NCI-H2029 treated with DMSO at 0.1 percent for 48 hours (cell line): ENCODE data around the gene ISLR.
"Not testable (repeated sequence)": the region's sequence is repeated elsewhere in the genome, so short reads cannot be mapped to it uniquely, and the experiment has no call there.

Source experiments
- DNase-seq: peaks from one replicate; lab custom pipeline; 2025; lab: John Stamatoyannopoulos, UW

ISLR gene

DNA sequence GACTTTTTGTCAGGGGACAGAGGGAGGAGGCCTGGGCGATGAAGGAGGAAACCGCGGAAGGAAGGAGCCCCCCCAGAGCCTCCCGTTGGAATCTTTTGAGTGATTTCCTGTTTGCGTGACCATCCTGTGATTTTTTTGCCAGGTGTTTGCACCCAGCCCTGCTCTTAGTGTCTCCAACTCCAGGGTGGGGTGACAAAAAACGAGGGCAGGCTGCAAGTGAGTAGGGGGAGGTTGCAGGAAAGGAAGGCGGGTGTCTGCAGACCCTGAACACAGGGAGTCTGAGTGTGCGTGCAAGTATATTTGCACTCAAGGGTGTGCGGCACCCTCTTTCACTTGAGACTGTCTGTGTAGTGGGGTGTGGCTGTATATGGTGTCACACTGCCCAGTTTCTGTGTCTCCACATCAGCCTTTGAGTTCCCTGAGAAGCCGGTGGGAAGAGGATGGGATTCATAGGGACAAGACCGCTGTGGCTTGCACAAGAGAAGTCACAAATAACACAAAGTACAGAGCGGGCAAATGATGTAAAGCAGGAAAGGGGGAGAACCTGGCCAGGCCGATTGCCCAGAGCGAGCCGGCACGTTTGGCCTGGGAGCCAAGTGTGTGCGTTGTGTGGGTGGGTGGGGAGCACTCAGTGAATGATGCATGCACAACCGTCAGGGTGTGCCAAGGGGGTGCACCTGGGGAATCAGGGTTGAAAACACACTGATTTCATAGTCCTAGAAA lies 36.5 kb upstream of the ISLR start:
- DNase-seq, result no peak

DNA sequence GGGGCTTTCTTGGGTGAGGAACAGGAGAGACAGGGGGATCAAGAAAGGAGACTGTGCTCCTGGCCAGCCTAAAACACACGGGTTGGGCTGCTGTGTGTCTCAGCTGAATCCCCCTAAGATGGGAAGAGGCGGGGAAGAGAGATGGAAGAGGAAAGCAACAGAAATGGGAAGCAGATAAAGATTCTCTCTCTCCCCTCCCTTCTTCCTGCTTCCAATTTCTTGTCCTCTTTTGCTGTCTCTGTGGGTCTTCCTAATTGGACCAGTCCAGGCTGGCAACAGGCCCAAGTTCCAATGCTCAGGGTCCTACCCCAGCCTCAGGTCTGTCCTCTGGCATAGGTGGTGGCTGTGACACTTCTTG lies 36.0 kb upstream of the ISLR start:
- no peak for DNase-seq

DNA sequence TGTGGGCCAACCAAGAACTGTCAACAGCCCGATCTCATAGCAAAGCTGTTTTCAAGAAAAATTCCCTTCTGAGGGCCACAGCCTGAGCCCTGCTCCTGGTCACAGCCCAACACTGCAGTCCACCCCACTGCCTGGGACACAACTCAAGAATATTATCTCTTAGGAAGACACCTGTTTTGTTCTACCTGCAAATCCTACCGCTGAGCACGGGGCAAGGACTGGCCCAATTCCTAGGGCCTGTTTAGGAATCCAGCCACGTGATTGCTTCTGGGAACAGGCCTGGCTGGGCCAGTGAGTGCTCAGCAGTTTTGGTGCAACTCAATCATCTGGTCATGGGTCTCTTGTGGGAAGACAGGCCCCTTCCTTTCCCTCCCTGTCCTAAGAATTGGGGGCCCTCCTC lies 34.9 kb upstream of the ISLR start:
- no peak for DNase-seq

DNA sequence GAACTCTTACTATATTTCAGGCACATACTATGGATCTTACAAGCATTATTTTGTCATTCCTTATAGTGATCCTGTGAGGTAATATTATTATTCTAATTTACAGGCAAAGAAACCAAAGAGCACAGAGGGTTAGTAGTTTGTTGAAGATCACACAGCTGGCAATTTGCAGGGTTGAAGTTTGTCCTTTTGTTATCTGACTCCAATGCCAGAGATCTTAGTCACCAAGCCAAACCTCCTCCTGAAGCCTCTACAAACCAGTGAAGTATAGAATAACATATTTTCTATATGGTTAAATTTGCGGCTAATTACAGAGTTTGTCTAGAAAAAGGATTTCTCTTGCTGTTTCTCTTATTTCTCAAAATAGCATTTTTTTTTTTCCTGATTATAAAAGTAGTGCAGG lies 31.9 kb upstream of the ISLR start:
- no peak for DNase-seq

DNA sequence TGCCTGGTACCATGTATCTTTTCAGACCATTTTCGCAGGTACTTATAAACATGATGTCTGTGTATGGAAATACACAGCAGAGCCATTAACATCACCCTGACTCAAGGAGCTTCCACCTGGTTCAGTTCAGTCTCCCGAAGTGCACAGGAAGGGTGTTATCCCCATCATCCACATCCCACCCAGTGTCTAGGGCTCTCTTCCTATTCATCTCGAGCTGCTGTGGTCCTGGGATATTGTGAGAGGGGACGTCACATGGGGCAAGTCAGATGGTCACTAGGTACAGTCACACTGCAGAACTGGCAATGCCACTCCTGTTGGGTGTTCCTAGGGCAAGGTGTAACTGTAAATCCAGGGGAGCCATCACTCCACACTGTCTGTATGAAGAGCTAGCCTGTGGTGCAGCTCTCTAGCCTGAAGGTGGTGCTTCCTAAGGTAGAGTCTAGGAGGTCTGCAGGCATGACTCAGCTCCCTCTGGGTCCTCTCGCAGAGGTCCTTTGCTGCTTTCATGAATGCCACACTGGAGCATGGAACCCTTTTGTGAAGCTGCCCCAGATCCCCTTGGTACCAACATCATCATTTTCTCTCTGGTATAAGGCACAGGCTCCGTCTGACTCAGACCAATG lies 29.2 kb upstream of the ISLR start:
- DNase-seq, result no peak

DNA sequence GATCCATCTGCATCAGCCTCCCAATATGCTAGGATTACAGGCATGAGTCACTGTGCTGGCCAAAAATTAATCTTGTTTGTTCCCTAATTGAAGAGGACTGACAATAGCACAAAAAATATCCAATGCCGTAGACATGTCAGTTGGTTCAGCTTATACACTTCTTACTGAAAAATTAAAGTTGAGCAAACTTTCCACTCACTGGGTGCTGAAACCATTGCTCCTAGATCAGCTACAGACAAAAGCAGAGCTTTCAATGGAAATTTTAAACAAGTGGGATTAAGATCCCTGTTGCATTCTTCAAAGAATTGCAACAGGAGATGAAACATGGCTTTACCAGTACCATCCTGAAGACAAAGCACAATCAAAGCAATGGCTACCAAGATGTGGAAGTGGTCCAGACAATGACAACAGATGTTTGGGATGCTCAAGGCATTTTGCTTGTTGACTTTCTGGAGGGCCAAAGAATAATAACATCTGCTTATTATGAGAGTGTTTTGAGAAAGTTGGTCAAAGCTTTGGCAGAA lies 27.2 kb upstream of the ISLR start:
- DNase-seq, result no peak

DNA sequence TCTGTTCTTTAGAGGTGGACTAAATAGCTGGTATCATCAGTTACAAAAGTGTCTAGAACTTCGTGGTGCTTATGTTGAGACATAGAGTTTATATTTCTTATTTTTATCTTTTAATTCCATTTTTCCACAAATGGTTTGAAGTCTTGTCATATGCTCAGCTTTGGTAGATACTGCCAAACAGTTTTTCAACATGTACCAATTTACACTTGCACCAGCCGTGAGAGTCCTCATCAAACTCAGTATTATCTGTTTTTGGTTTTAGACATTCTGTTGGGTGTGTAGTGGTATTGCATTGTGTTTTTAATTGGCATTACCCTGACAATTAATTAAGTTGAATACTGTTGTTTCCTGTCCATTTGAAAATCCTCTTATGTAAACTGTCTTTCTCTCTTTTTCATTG lies 26.5 kb upstream of the ISLR start:
- DNase-seq, result no peak

DNA sequence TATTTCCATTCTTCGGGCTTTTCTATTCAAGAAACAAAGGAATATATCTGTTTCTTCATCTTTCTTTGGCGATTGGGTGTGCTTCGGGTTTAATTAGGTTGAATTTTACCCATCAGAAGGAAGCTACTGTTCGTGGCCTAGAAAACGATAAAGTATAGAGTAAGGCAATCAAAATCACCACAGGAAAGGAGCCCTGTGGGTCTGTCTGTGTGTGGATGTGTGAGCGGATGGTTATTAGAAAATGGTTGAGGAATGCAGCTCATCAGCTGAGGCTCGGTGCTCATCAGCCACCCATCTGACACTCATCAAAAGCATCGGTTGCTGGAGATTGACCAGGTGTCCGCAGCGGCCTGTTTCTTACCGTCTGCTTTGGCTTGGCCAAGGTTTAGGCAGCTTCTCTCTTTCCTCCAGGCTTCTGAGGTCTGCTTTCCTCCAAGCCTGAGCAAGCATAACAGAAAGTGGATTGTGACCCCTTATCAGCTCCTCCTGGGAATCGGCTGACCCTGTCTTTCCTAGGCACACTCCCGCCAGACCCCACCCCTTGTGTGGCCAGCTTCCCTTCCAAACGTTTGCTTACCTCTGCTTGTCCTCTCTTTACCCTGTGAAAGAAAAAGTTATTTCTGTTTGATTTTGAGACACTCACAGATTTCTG lies 17.6 kb upstream of the ISLR start:
- no peak for DNase-seq

DNA sequence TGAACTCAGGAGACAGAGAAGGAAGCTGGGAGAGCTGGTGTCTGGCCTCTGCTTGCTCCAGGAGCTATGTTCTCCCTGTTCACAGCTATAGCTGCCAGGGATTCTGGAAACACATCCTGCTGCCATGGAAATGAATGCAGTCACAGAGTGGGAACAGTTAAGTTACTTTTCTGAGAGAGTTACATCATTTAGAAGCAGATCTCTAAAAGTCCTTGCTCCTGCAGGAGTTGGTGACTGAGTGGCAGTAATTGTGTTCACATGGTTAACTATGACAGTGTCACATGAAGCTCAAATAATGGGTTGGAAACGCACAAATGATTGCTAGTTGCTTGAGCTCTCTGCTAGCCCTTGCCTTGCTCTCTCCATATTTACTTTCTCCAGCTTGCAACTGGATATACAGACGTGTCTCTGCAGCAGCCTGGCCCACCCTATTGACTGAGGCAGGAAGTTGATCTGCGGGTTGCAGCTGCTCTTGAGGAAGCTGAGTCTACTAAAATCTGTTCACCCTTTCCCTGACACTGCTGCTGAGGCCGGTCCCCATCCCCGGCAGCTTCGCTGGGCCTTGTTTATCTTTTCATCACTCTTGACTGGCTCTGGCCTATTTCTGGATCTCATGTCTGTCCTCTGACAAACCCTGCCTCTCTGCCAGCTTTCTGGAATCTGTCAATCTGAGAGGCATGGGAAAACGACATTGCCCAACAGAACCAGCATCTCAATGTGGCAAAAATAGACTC lies 16.7 kb upstream of the ISLR start:
- DNase-seq, result no peak

DNA sequence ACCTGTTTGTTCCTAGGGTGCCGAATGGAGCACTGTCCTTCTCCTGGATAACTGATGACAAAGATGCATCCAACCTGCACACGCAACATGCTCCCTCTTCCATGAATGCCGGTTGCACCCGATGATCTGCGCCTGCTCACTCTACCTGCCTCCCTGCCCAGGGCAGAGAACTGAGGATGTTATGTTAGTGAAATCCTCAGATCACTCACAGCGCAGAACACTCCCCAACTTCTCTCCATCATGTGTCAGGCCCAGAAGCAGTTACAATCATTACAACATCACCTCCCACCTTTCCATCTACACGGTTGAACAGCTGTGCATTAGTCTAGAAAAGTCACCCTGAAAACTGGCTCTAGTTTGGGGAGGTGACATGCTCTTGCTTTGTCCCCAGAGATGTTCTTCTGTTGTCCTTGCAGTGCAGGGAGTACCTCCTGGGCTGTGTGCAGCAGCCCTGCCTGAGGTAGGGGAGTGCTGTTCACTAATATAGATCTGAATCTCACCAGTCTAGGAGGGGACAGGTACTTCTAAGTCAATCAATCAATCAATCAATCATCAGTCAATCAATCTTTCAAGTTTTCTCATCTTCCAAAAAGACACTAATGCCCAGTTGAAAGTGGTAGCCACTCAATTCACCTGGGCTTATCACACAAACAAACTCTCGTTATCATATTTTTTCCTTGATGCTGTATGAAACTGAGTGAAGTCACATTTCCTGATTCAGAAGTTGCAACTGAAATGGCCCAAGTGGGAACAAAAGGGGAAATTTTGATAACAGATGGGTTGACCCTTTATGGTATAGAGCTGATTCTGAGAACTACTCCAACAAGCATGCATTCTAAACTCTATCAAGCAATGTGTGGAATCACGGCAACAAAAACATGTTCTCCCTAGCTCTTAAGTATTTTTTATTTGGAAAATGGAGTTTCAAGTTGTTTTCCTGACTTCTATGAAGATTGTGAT lies 15.4 kb upstream of the ISLR start:
- no peak for DNase-seq

DNA sequence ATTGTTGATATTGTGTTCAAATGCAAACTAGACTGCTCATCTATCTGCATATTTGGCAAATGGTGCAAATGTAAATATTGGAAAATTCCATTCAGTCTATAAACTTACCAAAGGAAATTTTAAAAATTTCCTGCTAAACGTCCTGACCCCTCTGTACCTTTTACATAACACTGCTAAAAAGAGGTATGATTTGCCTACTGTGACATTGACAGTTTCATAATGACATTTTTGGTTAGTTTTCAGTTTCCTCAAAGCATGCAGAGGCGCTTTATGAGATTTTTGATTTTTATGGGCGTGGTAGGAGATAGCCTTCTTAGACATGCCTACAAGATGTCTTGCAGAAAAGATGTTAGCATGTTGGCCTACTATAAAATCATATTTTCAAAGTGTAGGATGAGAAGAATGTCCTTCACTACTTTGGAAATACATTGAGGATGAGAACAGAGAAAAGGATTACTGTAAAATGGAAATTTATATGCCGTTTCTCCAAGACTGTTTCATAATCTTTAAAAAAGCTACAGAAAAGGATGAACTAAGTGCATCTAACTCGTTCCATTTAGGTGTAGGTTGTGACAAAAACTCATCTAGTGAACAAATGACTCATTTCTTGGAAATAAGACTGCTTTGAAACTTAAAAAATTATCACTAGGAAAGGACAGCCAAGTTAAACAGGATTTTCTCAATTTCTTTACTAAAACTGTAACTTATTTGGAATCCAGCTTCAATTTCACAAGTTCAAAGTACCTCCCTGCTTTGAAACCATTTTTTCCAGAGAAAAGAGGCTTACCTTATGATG lies 14.5 kb upstream of the ISLR start:
- no peak for DNase-seq

DNA sequence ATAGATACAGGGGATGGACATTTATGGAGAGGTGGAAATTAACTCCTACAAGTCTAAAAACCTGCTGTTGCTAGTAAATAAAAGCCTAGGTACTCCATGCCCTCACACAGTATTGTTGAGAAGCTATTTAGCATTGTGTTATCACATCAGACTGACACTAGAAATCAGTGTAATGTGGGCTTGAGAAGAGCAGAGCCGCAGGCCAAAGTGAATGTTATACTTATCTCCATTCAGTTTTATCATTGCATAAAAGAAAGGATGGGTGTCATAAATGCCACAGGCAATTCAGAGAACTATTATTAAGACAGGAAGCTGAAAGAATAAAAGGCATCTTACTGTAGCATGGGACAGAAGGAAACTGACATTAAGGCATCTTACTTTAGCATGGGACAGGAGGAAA lies 13.7 kb upstream of the ISLR start:
- no peak for DNase-seq

DNA sequence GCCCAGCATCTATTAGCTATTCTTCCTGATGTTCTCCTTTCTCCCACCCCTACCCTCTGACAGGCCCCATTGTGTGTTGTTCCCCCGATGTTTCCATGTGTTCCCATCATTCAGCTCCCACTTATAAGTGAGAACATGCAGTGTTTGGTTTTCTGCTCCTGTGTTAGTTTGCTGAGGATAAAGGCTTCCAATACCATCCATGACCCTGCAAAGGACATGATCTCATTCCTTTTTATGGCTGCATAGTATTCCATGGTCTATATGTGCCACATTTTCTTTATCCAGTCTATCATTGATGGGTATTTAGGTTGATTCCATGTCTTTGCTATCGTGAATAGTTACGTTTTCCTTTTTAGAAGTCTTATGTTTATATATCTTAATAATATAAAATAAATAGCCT lies 13.1 kb upstream of the ISLR start:
- not testable (repeated sequence) for DNase-seq

DNA sequence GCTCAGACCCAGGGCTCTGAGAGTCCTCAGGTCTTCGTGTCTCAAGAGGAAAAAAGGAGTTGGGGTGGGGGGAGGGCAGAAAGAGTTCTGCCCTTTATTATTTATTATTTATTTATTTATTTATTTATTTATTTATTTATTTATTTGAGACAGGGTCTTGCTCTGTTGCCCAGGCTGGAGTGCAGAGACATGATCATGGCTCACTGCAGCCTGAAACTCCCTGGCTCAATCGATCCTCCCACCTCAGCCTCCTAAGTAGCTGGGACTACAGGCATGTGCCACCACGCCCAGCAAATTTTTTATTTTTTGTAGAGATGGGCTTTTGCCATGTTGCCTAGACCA lies 11.3 kb upstream of the ISLR start:
- not testable (repeated sequence) for DNase-seq

DNA sequence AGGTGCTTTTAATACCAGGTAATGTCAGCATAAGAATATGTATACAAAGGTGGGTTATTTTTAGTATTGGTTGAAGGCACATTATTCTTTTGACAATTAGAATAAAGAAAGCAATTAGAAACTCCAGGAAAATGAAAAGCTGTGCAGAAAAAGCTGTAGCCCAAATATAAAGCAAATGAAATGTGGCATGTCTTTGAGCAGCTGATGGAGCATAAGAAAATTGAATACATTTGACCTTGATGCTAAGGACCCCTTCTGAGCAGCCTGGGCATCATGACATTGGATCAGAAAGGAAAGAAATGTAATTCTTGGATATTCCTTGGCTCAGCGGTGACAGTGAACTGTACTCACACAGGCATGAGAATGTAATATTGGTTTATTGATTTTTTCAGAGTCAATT lies 8.0 kb upstream of the ISLR start:
- no peak for DNase-seq

DNA sequence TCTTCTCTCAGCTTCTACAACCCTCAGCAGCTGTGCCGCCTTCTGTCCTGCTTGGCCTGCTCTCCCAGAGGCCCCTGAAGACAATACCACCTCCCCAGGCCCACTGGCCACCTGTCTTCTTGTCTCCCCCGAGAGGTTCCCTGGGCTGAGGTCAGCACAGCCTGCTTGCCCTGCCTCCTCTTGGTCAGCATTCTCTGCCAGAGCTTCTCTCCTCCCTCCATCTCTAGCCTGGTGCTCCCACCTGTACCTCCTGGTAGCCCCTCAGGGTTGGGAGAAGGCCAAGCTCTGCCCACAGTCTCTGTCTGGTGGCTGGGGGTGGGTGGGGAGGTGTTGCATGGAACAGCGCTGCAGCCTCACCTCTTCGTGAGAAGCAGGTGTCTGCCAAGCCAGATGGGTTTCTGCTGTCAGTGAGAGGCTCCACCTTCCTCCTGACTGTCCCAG lies 5.6 kb upstream of the ISLR start:
- no peak for DNase-seq

DNA sequence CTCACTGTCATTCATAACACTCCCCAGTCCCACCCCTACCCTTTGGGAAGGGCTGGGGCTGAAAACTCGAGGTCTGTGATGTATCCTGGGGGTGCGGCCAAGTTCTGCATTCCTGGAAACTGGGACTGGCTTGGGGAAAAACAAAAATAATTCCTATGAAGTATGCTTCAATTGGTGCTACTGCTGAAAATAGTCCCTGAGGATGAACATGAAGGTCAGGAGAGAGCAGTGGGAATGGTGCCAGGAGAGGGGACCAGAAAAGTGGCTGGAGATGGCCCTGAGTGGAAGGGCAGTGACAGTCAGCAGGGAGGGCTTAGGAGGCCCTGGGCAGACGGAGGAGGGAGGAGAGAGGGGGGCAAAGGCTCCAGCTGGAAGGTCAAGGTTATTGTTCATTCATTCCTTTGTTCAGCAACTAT lies 4.8 kb upstream of the ISLR start:
- DNase-seq, result no peak

DNA sequence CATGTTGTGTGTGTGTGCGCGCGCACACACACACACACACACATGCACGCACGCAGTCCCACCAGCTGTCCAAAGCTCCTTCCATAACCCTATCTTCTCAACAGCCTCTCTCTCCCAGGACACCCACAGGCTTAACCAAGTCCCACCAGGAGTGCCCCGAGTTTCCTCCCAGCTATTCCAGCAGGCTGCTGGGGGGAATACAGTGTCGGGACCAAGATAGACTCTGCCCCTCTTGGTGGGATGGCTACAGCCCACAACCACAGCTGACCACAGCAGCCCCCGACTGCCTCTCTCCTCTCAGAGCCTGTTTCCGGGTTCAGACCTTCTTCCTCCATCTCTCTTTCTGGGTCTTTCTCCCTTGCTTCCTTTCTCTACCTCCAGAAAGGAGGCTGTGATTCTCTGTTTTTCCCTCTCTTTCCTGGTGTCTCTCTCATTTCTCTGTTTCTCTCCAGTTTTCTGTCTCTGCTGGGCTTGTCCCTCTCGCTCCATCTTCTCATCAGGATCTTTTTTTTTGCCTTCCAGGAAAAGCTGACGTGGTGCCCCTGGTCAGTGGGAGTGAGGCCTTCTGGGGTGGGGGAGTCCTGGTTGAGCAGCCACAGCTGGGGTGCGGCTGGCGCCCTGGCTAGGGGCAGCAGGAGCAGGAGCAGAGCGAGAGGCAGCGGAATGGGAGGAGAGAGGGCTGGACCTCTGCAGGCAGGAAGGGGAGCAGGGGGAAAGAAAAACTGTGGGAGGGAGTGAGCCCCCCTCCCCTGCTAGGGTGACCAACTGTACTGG lies 3.3 kb upstream of the ISLR start:
- no peak for DNase-seq

DNA sequence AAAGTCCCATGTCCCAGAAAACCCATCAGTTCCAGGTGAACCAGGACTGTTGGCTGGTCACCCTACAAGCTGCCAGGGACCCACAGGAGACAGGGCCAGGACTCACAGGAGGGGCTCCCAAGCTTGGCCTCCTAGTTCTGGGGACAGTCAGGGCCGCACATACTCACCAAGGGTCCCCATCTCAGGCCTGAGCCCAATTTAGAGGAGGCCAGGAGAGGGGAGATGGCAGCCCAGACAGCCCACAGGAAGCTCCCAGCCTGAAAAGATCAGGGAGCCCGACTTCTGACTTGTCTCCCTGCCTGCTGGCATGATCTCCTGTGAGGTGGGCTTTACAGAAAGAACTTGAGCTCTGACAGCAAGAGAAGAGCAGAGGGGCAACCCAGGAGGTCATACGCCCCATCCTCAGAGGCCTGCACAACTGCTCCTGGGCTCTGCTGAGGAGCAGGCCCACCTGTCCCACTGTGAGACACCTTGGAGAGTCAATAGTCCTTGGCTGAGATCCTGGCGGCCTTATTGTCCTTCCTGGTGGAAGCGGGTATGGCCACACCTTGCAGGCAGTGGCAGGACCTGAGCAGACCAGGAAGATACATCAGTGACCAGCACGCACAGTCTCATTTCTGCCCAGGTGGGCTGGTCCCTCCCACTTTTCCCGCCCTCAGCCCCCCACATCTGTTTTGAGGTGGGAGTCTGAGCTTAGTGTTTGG lies 2.5 kb upstream of the ISLR start:
- no peak for DNase-seq
